Activated T-cell treated with anti-CD3 and anti-CD28 coated beads for 48 hours (primary cell): Measurements from ENCODE around the gene LRRC39.

Experiments
- DNase-seq: peaks from one replicate; pipeline ENCODE4 v3.0.0-alpha.2; 2020; ENCODE audit warnings: low read depth

The LRRC39 gene

DNA sequence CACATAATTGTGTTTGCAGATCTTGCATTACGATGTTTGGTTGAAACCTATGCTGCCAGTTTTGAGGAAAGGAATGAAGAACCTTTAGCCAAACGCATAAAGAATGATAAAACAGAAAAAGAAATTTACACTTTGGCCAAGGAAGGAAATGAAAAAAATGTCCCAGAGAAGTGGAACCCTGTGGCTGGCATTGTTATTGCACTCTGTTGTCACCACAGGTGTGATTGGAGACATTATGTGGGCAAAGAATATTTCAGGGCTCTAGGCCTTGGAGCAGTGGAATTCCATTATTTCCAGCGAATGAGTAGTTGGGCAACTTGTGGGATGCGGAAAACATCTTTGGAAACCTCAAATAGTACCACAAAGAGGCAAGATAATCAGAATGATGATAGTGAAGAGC is 30.2 kb downstream of the LRRC39 start:
- DNase-seq, result no peak

DNA sequence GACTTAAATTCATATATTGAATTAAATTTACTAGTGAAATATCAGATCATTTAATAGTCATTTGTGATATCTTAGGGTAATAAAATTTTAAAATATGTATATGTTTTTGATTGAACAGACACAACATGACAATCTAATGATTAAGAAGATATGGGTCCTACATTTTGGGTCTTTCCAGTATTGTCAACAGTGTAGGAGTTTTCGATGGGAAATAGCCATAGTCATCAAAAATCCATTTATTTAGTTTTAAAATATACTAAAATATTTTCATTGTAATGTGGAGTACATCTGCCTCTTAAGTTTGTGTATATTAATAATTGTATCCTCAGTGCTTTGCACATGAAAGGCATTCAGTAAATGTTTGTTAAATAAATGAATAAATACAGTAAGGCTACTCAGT is 31.1 kb downstream of the LRRC39 start:
- no peak for DNase-seq

- DNase-seq, result no peak
Measured at GRCh38 chr1:100145116-100145515, 32.9 kb downstream of the LRRC39 start.

GRCh38 chr1:100142343-100142742 is 35.7 kb downstream of the LRRC39 start:
- no peak for DNase-seq

- no peak for DNase-seq
Measured at GRCh38 chr1:100141192-100141591, 36.9 kb downstream of the LRRC39 start.

- no peak for DNase-seq
Measured at GRCh38 chr1:100137602-100138001, 40.5 kb downstream of the LRRC39 start.

DNA sequence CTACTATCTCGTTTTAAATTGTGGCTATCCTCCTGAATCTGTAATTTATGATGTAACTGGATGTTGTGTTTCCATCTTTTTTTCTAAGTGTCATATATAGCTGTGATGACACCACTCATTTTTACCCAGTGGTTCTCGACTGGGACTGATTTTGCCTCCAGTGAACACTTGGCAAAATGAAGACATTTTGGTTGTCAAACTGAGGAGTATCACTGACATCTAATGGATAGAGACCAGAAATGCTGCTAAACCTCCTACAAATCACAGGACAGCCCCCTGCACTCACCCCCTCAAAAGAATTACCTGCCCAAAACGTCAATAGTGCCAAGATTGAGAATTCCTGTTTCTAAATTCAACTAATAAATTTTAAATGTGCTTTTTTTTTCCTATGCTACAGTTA is 43.2 kb downstream of the LRRC39 start:
- DNase-seq, result no peak

DNA sequence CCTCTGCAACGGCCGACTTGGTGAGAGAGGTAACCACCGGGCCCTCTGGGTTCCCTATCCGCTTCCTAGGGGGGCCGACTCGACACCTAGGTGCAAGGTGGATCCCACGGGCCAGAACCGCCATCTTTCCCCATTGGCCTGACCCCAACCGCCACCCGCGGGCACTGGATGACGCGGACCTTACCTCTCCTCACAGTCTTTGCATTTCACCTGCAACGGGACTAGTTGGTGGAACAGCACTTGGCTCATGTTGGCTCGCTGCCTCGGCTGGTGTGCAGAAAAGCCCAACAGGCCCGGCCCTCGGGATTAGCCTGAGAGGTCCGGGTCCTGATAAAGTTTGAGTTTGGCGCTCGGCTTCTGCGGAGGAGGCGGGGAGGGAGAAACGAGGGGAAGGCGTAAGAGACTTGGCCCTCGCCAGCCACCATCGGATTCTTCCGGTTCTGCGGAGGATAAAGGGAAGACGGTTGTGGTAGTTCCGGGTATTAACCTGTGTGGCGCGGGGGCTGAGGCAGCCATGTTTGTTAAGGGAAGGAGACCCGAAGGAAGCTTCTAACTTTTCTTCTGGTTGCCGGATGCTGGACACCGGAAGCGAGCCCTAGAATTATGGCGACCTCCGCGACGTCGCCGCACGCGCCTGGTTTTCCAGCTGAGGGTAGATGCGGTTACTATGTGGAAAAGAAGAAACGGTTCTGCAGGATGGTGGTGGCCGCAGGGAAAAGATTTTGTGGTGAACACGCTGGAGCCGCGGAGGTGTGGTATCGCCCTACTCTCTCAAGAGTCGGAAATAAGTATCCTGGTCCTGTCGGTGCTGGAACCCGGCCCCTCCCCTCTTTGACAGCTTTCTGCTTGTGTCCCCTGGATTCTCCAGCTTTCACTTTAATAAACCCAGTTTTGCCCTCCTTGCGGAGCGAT is 45.2 kb downstream of the LRRC39 start, which contains the start of the genes SASS6 and TRMT13:
TSS of gene SASS6 (minus strand) at position 365 of the 912 bp plus-strand sequence. CDS start at position 249, 116 bp downstream.
TSS of gene TRMT13 (plus strand) at position 598 of the 912 bp plus-strand sequence. CDS start at position 604, 6 bp downstream.
- peak; percentile 87 for DNase-seq

DNA sequence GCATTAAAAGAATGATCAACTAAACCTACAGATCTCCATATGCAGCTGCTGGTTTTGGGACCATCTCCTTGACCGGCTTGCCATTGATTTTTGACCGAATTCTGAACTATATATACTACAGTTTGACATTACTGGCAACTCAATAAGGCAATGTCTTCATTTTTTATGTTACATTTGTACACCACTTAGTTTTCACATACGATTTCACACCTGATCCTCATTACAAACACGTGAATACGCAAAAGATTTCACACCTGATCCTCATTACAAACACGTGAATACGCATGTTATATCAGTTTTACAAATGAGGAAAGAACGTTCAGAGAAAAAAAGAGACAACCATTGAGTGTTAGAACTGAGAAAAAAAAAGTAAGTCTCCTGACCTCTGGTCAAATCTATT is 46.4 kb downstream of the LRRC39 start:
- DNase-seq, result no peak

GRCh38 chr1:100130552-100131077 is 47.4 kb downstream of the LRRC39 start:
- DNase-seq, result no peak

DNA sequence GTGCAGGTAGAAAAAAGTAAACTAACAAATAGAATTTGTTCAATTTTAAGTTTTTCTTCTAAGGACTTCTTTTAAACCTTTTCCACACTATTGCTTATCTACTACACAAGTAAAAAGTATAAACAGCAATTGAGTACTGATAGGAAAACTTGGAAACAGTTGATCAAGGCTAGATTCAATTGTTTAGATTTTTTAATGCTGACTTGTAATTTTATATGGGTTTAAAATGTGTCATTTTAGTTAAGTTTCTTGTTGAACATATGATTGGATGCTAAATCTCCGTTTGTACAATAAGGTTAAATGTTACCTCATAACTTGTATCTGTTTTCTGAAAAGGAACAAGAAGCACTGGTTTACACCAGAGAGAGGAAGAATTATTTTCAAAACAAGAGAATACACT is 50.8 kb downstream of the LRRC39 start:
- no peak for DNase-seq

GRCh38 chr1:100122177-100122576 is 55.9 kb downstream of the LRRC39 start:
- DNase-seq, result no peak

DNA sequence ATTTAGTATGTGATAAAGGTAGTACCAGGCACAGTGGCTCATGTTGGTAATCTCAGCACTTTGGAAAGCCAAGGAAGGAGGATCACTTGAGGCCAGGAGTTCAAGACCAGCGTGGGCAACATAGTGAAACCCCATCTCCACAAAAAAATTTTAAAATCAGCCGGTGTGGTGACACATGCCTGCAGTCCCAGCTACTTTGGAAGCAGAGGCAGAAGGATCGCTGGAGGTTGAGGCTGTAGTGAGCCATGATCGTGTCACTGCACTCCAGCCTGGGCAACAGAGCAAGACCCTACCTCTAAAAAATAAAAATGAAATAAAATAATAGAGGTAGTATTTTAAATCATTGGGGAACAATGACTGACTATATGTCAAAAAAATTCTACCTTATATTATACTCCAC is 62.5 kb downstream of the LRRC39 start:
- no peak for DNase-seq

GRCh38 chr1:100109554-100110066 is 68.4 kb downstream of the LRRC39 start:
- DNase-seq, result no peak

- no peak for DNase-seq
Measured at GRCh38 chr1:100107696-100108095, 70.4 kb downstream of the LRRC39 start.

GRCh38 chr1:100101564-100101963 is 76.5 kb downstream of the LRRC39 start:
- DNase-seq, result no peak

DNA sequence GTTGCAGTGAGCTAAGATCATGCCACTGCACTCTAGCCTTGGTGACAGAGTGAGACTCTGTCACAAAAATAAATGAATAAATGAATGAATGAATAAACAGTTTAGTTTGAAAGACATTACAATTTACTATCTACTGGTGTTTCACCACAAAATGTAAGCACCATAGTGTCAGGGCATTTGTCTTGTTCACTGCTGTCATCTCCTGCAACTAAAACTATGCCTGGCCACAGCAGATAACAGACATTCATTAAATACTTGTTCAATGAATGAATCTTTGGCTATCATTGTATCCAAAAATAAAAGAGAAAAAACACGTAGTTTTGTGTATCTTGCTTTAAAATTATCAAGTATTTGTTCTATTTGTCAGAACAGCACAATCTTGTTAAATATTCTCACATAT is 77.9 kb downstream of the LRRC39 start:
- no peak for DNase-seq
